AG04449 (cell line): ENCODE data around the gene SUMO4.

ENCODE experiments used
- CTCF ChIA-PET: fragments of 350-600 bp; formaldehyde crosslinking; extraction: SDS; loops from one replicate; lab custom pipeline; 2021; ENCODE audit warnings: antibody characterized with exemption; lab: Yijun Ruan, JAX
- POLR2A ChIA-PET: fragments of 400-600, 350-600 bp; formaldehyde crosslinking; extraction: SDS; loops from one replicate; lab custom pipeline; 2020; ENCODE audit warnings: antibody characterized with exemption, inconsistent platforms; lab: Yijun Ruan, JAX
- DNase-seq: peaks from one replicate; pipeline ENCODE4 v3.0.0-alpha.2; 2010; ENCODE audit warnings: low read depth, low spot score
- H3K4me3 ChIP-seq: 2 replicates; pipeline ENCODE4 v1.5.1; 2011; ENCODE audit warnings: low read depth, mild to moderate bottlenecking, control low read depth, low read length
- TF ChIP-seq, protein P1 (sequence below): IDR thresholded peaks from one replicate; pipeline ENCODE4 v1.5.1; 2011; ENCODE audit warnings: mild to moderate bottlenecking, moderate library complexity, low read length, control low read depth, inconsistent platforms; ENCODE audit not compliant: insufficient read depth; ENCODE audit errors: missing control alignments

The SUMO4 gene

DNA sequence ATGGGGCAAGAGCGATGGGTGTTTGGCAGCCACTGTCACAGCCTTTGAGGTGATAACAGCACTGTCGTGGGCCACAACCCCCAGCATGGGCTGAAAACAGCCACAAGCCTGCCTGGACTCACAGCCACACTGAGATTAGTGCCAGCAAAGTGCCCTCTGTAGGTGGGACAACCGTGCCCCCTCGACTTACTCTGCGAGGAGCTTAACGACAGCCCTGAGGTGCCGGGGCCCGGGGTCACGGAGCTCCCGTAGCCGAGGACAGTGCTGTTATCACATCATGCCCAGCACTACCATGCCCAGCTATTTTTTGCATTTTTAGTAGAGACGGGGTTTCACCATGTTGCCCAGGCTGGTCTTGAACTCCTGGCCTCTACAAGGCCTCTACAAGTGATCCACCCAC, 36.6 kb downstream of the SUMO4 start:
- CTCF ChIA-PET: interaction anchor here (1.2 to 18.9 kb wide), 4 partner anchors 79 to 406 kb away, joined by 3 to 382 read pairs (median 4); no protein-coding TSS in a partner anchor
- POLR2A ChIA-PET: no interaction called here
- TF ChIP-seq, protein P1, sequence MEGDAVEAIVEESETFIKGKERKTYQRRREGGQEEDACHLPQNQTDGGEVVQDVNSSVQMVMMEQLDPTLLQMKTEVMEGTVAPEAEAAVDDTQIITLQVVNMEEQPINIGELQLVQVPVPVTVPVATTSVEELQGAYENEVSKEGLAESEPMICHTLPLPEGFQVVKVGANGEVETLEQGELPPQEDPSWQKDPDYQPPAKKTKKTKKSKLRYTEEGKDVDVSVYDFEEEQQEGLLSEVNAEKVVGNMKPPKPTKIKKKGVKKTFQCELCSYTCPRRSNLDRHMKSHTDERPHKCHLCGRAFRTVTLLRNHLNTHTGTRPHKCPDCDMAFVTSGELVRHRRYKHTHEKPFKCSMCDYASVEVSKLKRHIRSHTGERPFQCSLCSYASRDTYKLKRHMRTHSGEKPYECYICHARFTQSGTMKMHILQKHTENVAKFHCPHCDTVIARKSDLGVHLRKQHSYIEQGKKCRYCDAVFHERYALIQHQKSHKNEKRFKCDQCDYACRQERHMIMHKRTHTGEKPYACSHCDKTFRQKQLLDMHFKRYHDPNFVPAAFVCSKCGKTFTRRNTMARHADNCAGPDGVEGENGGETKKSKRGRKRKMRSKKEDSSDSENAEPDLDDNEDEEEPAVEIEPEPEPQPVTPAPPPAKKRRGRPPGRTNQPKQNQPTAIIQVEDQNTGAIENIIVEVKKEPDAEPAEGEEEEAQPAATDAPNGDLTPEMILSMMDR: no peak
- no peak for DNase-seq
- H3K4me3 ChIP-seq: no peak overlapping the region

DNA sequence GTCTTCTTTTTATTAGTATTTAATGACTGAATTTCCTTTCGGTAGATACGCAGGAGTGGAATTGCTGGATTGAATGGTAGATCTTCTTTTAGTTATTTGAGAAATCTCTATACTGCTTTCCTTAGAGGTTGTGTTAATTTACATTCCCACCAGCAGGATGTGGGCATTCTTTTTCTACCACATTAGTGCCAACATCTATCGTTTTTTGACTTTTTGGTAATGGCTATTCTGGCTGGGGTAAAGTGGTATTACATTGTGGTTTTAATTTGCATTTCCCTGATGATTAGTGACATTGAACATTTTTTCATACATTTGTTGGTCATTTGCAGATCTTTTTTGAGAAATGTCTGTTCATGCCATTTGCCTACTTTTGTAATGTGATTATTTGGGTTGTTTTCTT, 37.1 kb downstream of the SUMO4 start:
- CTCF ChIA-PET: interaction anchor here (1.2 to 18.9 kb wide), 4 partner anchors 78 to 406 kb away, joined by 3 to 382 read pairs (median 4); no protein-coding TSS in a partner anchor

DNA sequence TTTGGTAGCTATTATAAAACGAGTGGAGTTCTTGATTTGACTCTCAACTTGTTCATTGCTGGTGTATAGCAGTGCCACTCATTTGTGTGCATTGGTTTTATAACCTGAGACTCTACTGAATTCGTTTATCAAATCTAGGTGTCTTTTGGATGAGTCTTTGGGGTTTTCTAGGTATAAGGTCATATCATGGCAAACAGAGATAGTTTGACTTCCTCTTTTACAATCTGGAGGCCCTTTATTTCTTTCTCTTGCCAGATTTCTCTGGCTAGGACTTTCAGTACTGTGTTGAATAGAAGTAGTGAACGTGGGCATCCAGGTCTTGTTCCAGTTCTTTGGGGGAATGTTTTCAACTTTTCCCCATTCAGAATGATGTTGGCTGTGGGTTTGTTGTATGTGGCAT, 38.8 kb downstream of the SUMO4 start:
- ChIA-PET POLR2A (no interaction called here), CTCF (interaction anchor here (1.2 kb wide), 1 partner anchor 410 kb away, joined by 4 read pairs; no protein-coding TSS in a partner anchor)
- no peak for DNase-seq
- H3K4me3 ChIP-seq: no peak overlapping the region
- TF ChIP-seq, protein P1: no peak

More for the DNA sequence above, 37.1 kb downstream of the SUMO4 start:
- no peak for DNase-seq
- TF ChIP-seq, protein P1: no peak
- POLR2A ChIA-PET: no interaction called here
- no peak overlapping the region for H3K4me3 ChIP-seq

DNA sequence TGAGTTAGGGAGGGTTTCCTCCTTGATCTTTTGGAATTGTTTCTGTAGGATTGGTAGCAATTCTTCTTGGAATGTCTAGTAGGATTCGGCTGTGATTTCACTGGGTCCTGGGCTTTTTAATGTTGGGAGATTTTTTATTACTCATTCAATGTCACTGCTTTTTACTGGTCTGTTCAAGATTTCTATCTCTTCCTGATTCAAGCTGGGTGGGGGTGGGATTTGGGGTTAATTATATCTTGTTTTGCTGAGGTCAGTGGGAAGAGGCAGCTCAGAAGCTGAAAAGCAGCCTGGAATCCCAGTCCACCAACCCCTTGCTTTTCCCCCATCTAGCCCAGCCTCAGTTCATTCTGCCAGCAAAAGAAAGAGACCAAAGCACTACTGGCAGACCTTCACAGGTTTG, 39.6 kb downstream of the SUMO4 start:
- CTCF ChIA-PET: no interaction called here
- no peak for DNase-seq
- POLR2A ChIA-PET: no interaction called here
- TF ChIP-seq, protein P1: no peak
- H3K4me3 ChIP-seq: no peak overlapping the region

DNA sequence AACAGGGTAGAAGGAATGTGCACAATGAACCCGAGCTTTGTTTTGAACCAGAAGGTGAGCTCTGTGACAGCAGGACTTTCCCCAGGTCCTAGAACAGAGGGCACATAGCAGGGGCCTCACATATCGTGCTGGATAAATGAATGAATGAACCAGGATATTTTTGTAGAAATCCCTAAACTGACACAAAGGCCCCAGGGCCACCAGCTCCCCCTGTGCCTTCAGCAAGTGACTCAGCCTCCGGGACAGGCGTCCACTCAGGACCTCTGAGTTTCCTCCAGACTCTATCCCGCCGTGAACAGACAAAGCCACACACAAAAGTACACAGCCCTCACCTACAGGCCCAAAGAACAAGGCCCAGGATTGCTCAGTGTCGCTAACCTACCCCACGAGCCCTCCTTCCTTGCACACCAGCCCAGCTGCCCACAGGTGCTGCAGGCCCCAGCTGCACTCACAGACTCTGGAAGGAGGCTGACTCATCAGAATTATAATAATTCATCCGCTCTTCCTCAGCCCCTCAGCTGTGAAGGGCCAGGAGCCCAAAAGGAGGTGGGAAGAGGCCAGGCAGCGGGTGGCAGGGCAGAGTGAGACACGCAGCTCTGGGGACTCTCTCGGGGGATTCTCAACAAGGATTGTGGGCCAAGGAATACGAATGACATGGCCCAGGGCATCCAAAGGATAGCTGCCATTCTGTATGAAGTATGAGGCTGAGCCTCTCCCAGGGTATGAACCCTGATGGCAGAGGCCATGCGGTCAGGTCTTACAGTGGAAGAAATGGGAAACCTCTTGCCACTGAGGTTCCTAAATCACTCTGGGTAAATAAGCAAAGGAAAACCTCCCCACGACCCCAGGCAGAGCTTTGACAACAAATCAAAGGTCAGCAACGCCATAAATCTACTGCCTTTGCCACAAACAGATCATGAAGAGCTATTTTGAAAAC, 40.9 kb downstream of the SUMO4 start:
- CTCF ChIA-PET: interaction anchor here (0.7 to 2.4 kb wide), 6 partner anchors 9 to 413 kb away, joined by 3 to 26 read pairs (median 4); no protein-coding TSS in a partner anchor
- DNase-seq: no peak
- H3K4me3 ChIP-seq: no peak overlapping the region
- POLR2A ChIA-PET: interaction anchor here (0.6 kb wide), 1 partner anchor 346 kb away, joined by 5 read pairs; no protein-coding TSS in a partner anchor
- TF ChIP-seq, protein P1: no peak

DNA sequence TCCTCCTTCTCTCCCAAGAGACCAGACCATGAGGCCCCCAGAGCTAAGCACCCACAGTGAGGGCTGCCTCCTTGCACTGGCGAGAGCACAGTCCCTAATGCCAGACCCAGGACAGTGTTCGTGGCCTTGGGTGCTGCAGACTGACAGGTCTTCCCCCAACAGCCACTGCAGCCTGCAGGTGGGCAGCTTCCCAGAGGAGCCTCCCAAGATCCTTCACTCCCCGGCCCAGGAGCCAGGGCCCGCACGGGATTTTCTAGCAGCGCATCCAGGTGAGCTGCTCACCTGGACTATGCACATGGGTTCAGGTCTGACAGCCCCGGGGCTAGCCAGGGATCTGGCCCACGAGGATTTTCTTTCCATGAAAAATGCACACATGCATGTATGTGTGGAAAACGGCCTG, 41.7 kb downstream of the SUMO4 start:
- no peak for DNase-seq
- CTCF ChIA-PET: interaction anchor here (0.9 to 2.4 kb wide), 4 partner anchors 10 to 413 kb away, joined by 3 to 26 read pairs (median 4); no protein-coding TSS in a partner anchor
- no peak overlapping the region for H3K4me3 ChIP-seq
- TF ChIP-seq, protein P1: no peak
- POLR2A ChIA-PET: no interaction called here
